GM23338 (cell line): ENCODE results near the gene CDK5RAP2. TPM values are rescaled to one million over a fixed set of nuclear protein-coding genes. Genes with fewer than 3 reads are reported as not detected.

ENCODE experiments used
- ATAC-seq: fragments of 200-7000 bp; cut with Tn5 transposase; 3 replicates; pipeline ENCODE4 v1.9.1; 2020
- DNase-seq: peaks from one replicate; pipeline ENCODE4 v3.0.0-alpha.2; 2015; ENCODE audit warnings: low spot score
- H2AFZ ChIP-seq: fragments of 200-600 bp; sonication (generic); 2 replicates; pipeline ENCODE4 v1.8.0; 2016; ENCODE audit warnings: antibody characterized with exemption, mild to moderate bottlenecking, moderate library complexity
- H3F3A ChIP-seq: fragments of 200-600 bp; sonication (generic); replicated peaks from 2 replicates; pipeline ENCODE4 v1.8.0; 2017; ENCODE audit warnings: antibody characterized with exemption, mixed run types, low read depth
- H3K27ac ChIP-seq: fragments of 200-600 bp; sonication (generic); 2 replicates; pipeline ENCODE4 v1.6.1; 2016; ENCODE audit warnings: low read depth
- H3K27me3 ChIP-seq: fragments of 200-600 bp; sonication (generic); 2 replicates; pipeline ENCODE4 v1.8.0; 2016; ENCODE audit warnings: mild to moderate bottlenecking, mixed run types, moderate library complexity; ENCODE audit not compliant: insufficient read depth
- H3K36me3 ChIP-seq: fragments of 200-600 bp; sonication (generic); 2 replicates; pipeline ENCODE4 v1.8.0; 2016; ENCODE audit warnings: mild to moderate bottlenecking; ENCODE audit not compliant: insufficient read depth
- H3K4me1 ChIP-seq: fragments of 200-600 bp; sonication (generic); 2 replicates; pipeline ENCODE4 v1.8.0; 2016; ENCODE audit warnings: mild to moderate bottlenecking, moderate library complexity; ENCODE audit not compliant: insufficient read depth
- H3K4me2 ChIP-seq: fragments of 200-600 bp; sonication (generic); 2 replicates; pipeline ENCODE4 v1.7.1; 2017; ENCODE audit warnings: mixed run types
- H3K4me3 ChIP-seq: fragments of 200-600 bp; sonication (generic); 2 replicates; pipeline ENCODE4 v1.6.1; 2016; ENCODE audit warnings: mixed run types
- H3K79me2 ChIP-seq: fragments of 200-600 bp; sonication (generic); replicated peaks from 2 replicates; pipeline ENCODE4 v1.8.0; 2017; ENCODE audit warnings: mild to moderate bottlenecking; ENCODE audit not compliant: insufficient read depth
- H3K9me2 ChIP-seq: fragments of 200-600 bp; sonication (generic); 2 replicates; pipeline ENCODE4 v1.8.0; 2017; ENCODE audit not compliant: insufficient read depth
- H4K20me1 ChIP-seq: fragments of 200-600 bp; sonication (generic); replicated peaks from 2 replicates; pipeline ENCODE4 v1.8.0; 2017; ENCODE audit warnings: mild to moderate bottlenecking; ENCODE audit not compliant: insufficient read depth
- H3K27ac Mint-ChIP-seq: 2 replicates; pipeline ENCODE4 v1.8.0; 2020; ENCODE audit warnings: inconsistent platforms, mild to moderate bottlenecking, moderate library complexity, mixed read lengths
- H3K27me3 Mint-ChIP-seq: 3 replicates; pipeline ENCODE4 v1.8.0; 2022; ENCODE audit warnings: low read depth, mild to moderate bottlenecking, moderate library complexity, mixed read lengths, inconsistent platforms; ENCODE audit not compliant: insufficient read depth, poor library complexity
- H3K36me3 Mint-ChIP-seq: 3 replicates; pipeline ENCODE4 v1.8.0; 2021; ENCODE audit warnings: low read depth, mild to moderate bottlenecking, inconsistent platforms, moderate library complexity, mixed read lengths
- H3K4me1 Mint-ChIP-seq: 3 replicates; pipeline ENCODE4 v1.8.0; 2020; ENCODE audit warnings: mild to moderate bottlenecking, inconsistent platforms, mixed read lengths
- H3K4me3 Mint-ChIP-seq: 3 replicates; pipeline ENCODE4 v1.8.0; 2021; ENCODE audit warnings: moderate library complexity, mild to moderate bottlenecking, inconsistent platforms, mixed read lengths
- H3K9me3 Mint-ChIP-seq: 3 replicates; pipeline ENCODE4 v1.8.0; 2020; ENCODE audit warnings: moderate library complexity, mild to moderate bottlenecking, inconsistent platforms, mixed read lengths
- CTCF ChIP-seq, 2 experiments: fragments of 200-600 bp in 1 of 2; sonication (generic) in 1 of 2; conservative IDR thresholded peaks; 2 replicates each; pipeline versions ENCODE4 v1.5.1 to v1.6.1; 2016 to 2017; ENCODE audit warnings: antibody characterized with exemption in 2 of 2, low read depth in 2 of 2, mild to moderate bottlenecking in 2 of 2, moderate library complexity in 1 of 2
- EZH2 ChIP-seq: fragments of 200-600 bp; sonication (generic); IDR thresholded peaks from one replicate; pipeline ENCODE4 v1.8.0; 2017; ENCODE audit warnings: antibody characterized with exemption, mild to moderate bottlenecking, low read depth; ENCODE audit not compliant: unreplicated experiment
- EZH2phosphoT487 ChIP-seq: fragments of 200-600 bp; sonication (generic); IDR thresholded peaks from one replicate; pipeline ENCODE4 v1.8.1; 2018; ENCODE audit warnings: antibody characterized with exemption; ENCODE audit not compliant: unreplicated experiment
- NANOG ChIP-seq: IDR thresholded peaks from 2 replicates; pipeline ENCODE4 v1.6.1; 2016; ENCODE audit warnings: antibody characterized with exemption, borderline replicate concordance
- POLR2AphosphoS5 ChIP-seq: IDR thresholded peaks from 2 replicates; pipeline ENCODE4 v1.6.1; 2016; ENCODE audit warnings: antibody characterized with exemption, low read depth
- STAT1 ChIP-seq: IDR thresholded peaks from one replicate; pipeline ENCODE4 v1.6.1; 2016; ENCODE audit warnings: antibody characterized with exemption; ENCODE audit not compliant: unreplicated experiment
- polyA plus RNA-seq: library from polyadenylated mRNA; unstranded; fragments of >200 nt; fragmentation: Nextera tagmentation; extraction: Ambion mirVana; gene quantifications from 2 replicates; pipeline ENCODE4 v1.2.1, GENCODE V29; 2016
- total RNA-seq: library from RNA; depleted of rRNA; stranded (reverse); fragments of >200 nt; shearing (Covaris generic); gene quantifications from 2 replicates; pipeline ENCODE4 v1.2.3, GENCODE V29; 2014
- TF ChIP-seq, protein P1 (sequence below): fragments of 250-450 bp; sonication (Bioruptor Pico); IDR thresholded peaks from 2 replicates; pipeline ENCODE4 v1.5.0; 2020; ENCODE audit warnings: mild to moderate bottlenecking, moderate library complexity

The CDK5RAP2 gene
- total and polyA plus RNA-seq, 2 experiments from 2014 or later, result 50.7 to 65.7 TPM

GRCh38 chr9:120344230-120344629 lies 235.7 kb downstream of the CDK5RAP2 start (continued):
- TF ChIP-seq, protein P1, sequence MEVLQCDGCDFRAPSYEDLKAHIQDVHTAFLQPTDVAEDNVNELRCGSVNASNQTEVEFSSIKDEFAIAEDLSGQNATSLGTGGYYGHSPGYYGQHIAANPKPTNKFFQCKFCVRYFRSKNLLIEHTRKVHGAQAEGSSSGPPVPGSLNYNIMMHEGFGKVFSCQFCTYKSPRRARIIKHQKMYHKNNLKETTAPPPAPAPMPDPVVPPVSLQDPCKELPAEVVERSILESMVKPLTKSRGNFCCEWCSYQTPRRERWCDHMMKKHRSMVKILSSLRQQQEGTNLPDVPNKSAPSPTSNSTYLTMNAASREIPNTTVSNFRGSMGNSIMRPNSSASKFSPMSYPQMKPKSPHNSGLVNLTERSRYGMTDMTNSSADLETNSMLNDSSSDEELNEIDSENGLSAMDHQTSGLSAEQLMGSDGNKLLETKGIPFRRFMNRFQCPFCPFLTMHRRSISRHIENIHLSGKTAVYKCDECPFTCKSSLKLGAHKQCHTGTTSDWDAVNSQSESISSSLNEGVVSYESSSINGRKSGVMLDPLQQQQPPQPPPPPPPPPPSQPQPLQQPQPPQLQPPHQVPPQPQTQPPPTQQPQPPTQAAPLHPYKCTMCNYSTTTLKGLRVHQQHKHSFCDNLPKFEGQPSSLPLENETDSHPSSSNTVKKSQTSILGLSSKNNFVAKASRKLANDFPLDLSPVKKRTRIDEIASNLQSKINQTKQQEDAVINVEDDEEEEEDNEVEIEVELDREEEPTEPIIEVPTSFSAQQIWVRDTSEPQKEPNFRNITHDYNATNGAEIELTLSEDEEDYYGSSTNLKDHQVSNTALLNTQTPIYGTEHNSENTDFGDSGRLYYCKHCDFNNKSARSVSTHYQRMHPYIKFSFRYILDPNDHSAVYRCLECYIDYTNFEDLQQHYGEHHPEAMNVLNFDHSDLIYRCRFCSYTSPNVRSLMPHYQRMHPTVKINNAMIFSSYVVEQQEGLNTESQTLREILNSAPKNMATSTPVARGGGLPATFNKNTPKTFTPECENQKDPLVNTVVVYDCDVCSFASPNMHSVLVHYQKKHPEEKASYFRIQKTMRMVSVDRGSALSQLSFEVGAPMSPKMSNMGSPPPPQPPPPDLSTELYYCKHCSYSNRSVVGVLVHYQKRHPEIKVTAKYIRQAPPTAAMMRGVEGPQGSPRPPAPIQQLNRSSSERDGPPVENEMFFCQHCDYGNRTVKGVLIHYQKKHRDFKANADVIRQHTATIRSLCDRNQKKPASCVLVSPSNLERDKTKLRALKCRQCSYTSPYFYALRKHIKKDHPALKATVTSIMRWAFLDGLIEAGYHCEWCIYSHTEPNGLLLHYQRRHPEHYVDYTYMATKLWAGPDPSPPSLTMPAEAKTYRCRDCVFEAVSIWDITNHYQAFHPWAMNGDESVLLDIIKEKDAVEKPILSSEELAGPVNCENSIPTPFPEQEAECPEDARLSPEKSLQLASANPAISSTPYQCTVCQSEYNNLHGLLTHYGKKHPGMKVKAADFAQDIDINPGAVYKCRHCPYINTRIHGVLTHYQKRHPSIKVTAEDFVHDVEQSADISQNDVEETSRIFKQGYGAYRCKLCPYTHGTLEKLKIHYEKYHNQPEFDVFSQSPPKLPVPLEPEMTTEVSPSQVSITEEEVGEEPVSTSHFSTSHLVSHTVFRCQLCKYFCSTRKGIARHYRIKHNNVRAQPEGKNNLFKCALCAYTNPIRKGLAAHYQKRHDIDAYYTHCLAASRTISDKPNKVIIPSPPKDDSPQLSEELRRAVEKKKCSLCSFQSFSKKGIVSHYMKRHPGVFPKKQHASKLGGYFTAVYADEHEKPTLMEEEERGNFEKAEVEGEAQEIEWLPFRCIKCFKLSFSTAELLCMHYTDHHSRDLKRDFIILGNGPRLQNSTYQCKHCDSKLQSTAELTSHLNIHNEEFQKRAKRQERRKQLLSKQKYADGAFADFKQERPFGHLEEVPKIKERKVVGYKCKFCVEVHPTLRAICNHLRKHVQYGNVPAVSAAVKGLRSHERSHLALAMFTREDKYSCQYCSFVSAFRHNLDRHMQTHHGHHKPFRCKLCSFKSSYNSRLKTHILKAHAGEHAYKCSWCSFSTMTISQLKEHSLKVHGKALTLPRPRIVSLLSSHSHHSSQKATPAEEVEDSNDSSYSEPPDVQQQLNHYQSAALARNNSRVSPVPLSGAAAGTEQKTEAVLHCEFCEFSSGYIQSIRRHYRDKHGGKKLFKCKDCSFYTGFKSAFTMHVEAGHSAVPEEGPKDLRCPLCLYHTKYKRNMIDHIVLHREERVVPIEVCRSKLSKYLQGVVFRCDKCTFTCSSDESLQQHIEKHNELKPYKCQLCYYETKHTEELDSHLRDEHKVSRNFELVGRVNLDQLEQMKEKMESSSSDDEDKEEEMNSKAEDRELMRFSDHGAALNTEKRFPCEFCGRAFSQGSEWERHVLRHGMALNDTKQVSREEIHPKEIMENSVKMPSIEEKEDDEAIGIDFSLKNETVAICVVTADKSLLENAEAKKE (CRISPR knock-in tag), result no peak
- TF ChIP-seq EZH2 (no peak), NANOG (no peak), CTCF (conservative IDR thresholded peaks at IDR 0.05; ENCODE audit: low read depth in 2 of 2) (no peak), POLR2AphosphoS5 (no peak), STAT1 (no peak)

DNA sequence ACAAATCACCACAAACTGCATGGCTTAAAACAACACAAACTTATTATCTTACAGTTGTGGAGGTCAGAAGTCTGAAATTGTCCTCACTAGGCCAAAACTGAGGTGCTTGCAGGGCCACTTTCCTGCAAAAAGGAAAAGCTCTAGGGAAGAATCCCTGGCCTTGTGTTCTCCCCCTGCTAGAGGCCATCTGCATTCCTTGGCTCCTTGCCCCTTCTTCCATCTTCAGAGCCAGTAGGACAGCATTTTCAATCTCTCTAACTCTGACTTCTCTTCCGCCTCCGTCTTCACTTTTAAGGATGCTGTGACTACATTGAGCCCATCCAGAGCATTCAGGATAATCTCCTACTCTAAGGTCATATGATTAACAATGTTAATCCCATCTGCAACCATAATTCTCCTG lies 236.6 kb downstream of the CDK5RAP2 start:
- no peak for DNase-seq
- Histone ChIP-seq H3K36me3 (no peaks in the 10 kb centered on the region), H2AFZ (no peak overlapping the region), H3K4me2 (no peak overlapping the region), H3F3A (no peaks in the 10 kb centered on the region), H3K27ac (no peak overlapping the region), H3K4me1 (no peaks in the 10 kb centered on the region), H3K27me3 (no peaks in the 10 kb centered on the region), H4K20me1 (no peaks in the 10 kb centered on the region), H3K9me2 (no peaks in the 10 kb centered on the region), H3K79me2 (no peaks in the 10 kb centered on the region), H3K4me3 (no peak overlapping the region)
- Mint-ChIP-seq H3K27me3 (peaks cover 2% of the 10 kb centered on the region), H3K4me3 (no peak overlapping the region), H3K9me3 (no peaks in the 10 kb centered on the region; the same call in 2 of the 3 replicates), H3K4me1 (no peaks in the 10 kb centered on the region), H3K27ac (no peak overlapping the region), H3K36me3 (no peaks in the 10 kb centered on the region)
- ATAC-seq, result no peak
- TF ChIP-seq EZH2 (no peak), CTCF (conservative IDR thresholded peaks at IDR 0.05; ENCODE audit: low read depth in 2 of 2) (no peak), EZH2phosphoT487 (no peak), NANOG (no peak)
